Keratinocyte (primary cell): ENCODE results near the gene TLL2. TPM values are rescaled to one million over a fixed set of nuclear protein-coding genes. Genes with fewer than 3 reads are reported as not detected.

Experiments used
- DNase-seq: peaks from one replicate; pipeline ENCODE4 v3.0.0-alpha.2; 2011; ENCODE audit warnings: low read depth, missing footprints, low spot score
- FAIRE-seq: peaks from 2 replicates; lab custom pipeline; 2011; peaks lifted over from hg19 to GRCh38; lab: Jason Lieb, UNC
- H2AFZ ChIP-seq: 2 replicates; pipeline ENCODE4 v1.6.0; 2012; ENCODE audit warnings: low read length, control low read depth, inconsistent platforms; ENCODE audit not compliant: control insufficient read depth
- H3K27ac ChIP-seq: 2 replicates; pipeline ENCODE4 v1.5.1; 2011; ENCODE audit warnings: low read length; ENCODE audit not compliant: control insufficient read depth, insufficient read depth
- H3K27me3 ChIP-seq: 3 replicates; pipeline ENCODE4 v1.6.0; 2011; ENCODE audit warnings: low read length; ENCODE audit not compliant: control insufficient read depth, insufficient read depth; ENCODE audit errors: extremely low read depth
- H3K36me3 ChIP-seq, 2 experiments: 2 replicates in 1 of 2; 3 replicates in 1 of 2; pipeline ENCODE4 v1.5.1; 2011; ENCODE audit warnings: low read length in 2 of 2, mild to moderate bottlenecking in 1 of 2; ENCODE audit not compliant: control insufficient read depth in 2 of 2, insufficient read depth in 2 of 2; ENCODE audit errors: extremely low read depth in 1 of 2
- H3K4me1 ChIP-seq: 3 replicates; pipeline ENCODE4 v1.5.1; 2011; ENCODE audit warnings: low read length; ENCODE audit not compliant: control insufficient read depth, insufficient read depth; ENCODE audit errors: extremely low read depth
- H3K4me2 ChIP-seq: 3 replicates; pipeline ENCODE4 v1.6.0; 2011; ENCODE audit warnings: low read depth, low read length; ENCODE audit not compliant: control insufficient read depth, insufficient read depth; ENCODE audit errors: extremely low read depth
- H3K4me3 ChIP-seq, 3 experiments: fragments of 200-600 bp in 1 of 3; sonication (generic) in 1 of 3; 2 replicates in 2 of 3; 3 replicates in 1 of 3; pipeline ENCODE4 v1.5.1; 2011 to 2016; ENCODE audit warnings: low read length in 3 of 3, mild to moderate bottlenecking in 3 of 3, control low read depth in 2 of 3, inconsistent platforms in 1 of 3, low read depth in 1 of 3, mixed read lengths in 1 of 3, mixed run types in 1 of 3, moderate library complexity in 1 of 3; ENCODE audit not compliant: control insufficient read depth in 2 of 3, insufficient read depth in 2 of 3; ENCODE audit errors: extremely low read depth in 1 of 3
- H3K79me2 ChIP-seq: 2 replicates; pipeline ENCODE4 v1.6.0; 2012; ENCODE audit warnings: low read length; ENCODE audit not compliant: control insufficient read depth, insufficient read depth
- H3K9ac ChIP-seq: 3 replicates; pipeline ENCODE4 v1.6.0; 2011; ENCODE audit warnings: low read length; ENCODE audit not compliant: control insufficient read depth, insufficient read depth; ENCODE audit errors: extremely low read depth
- H3K9me1 ChIP-seq: 3 replicates; pipeline ENCODE4 v1.6.0; 2011; ENCODE audit warnings: low read length; ENCODE audit not compliant: control insufficient read depth, insufficient read depth; ENCODE audit errors: extremely low read depth
- H3K9me3 ChIP-seq: 2 replicates; pipeline ENCODE4 v1.5.1; 2012; ENCODE audit warnings: low read depth, low read length; ENCODE audit not compliant: control insufficient read depth
- H4K20me1 ChIP-seq: 3 replicates; pipeline ENCODE4 v1.6.0; 2011; ENCODE audit warnings: low read length; ENCODE audit not compliant: control insufficient read depth, insufficient read depth; ENCODE audit errors: extremely low read depth
- CTCF ChIP-seq, 3 experiments: IDR thresholded peaks in 1 of 3; conservative IDR thresholded peaks in 1 of 3; optimal IDR thresholded peaks in 1 of 3; 2 replicates in 2 of 3; 3 replicates in 1 of 3; pipeline versions ENCODE3 to v1.5.1; 2011; ENCODE audit warnings: low read length in 3 of 3, mild to moderate bottlenecking in 3 of 3, moderate library complexity in 2 of 3, control low read depth in 1 of 3, inconsistent platforms in 1 of 3; ENCODE audit not compliant: insufficient read depth in 2 of 3; ENCODE audit errors: extremely low read depth in 1 of 3
- EZH2 ChIP-seq: IDR thresholded peaks from one replicate; pipeline ENCODE4 v1.6.1; 2012; ENCODE audit warnings: inconsistent platforms, mild to moderate bottlenecking, low read length, moderate library complexity
- dilution Hi-C: fragments of 300-500 bp; cut with MboI; formaldehyde crosslinking; loops from one replicate; pipeline ENCODE4 v1.7.0; 2020; ENCODE audit warnings: low sequenced_read_pairs; ENCODE audit not compliant: extremely low pct_ligation_motif_present
- polyA plus RNA-seq, 5 experiments: library from polyadenylated mRNA; depleted of rRNA in 3 of 5; stranded (reverse) in 3 of 5; stranded (forward) in 1 of 5; unstranded in 1 of 5; fragments of >200 nt; gene quantifications; 1 replicate in 1 of 5; 2 replicates in 3 of 5; 3 replicates in 1 of 5; pipeline versions ENCODE4 v1.2.1 to v1.2.3, GENCODE V29; 2011 to 2012; ENCODE audit warnings: missing spikeins in 2 of 5, low read depth in 1 of 5, low replicate concordance in 1 of 5

The TLL2 gene
- polyA plus RNA-seq, 1 donor (not counting 4 experiments of a cell fraction or from before 2014, with no cell fraction given) = 0.83 TPM

- H3K27me3 ChIP-seq = peaks cover 3% of the 10 kb centered on the region
- H3K4me3 ChIP-seq = no peak overlapping the region
- H3K9me1 ChIP-seq = no peaks in the 10 kb centered on the region
- H3K9ac ChIP-seq = no peak overlapping the region
- no peaks in the 10 kb centered on the region for H3K4me1 ChIP-seq
- DNase-seq (no peak), FAIRE-seq (no peak)
- H3K36me3 ChIP-seq = no peaks in the 10 kb centered on the region
- H3K27ac ChIP-seq = no peak overlapping the region
- no peaks in the 10 kb centered on the region for H3K79me2 ChIP-seq
- H4K20me1 ChIP-seq = no peaks in the 10 kb centered on the region
- TF ChIP-seq CTCF (optimal IDR thresholded peaks at IDR 0.05 in 1 of 3, IDR thresholded peaks at IDR 0.05 in 1 of 3, conservative IDR thresholded peaks at IDR 0.05 in 1 of 3; ENCODE audit: extremely low read depth in 1 of 3, insufficient read depth in 2 of 3, low read length in 3 of 3) (no peak), EZH2 (no peak)
- dilution Hi-C loops = no loop called here
- no peak overlapping the region for H2AFZ ChIP-seq
- H3K9me3 ChIP-seq = no peaks in the 10 kb centered on the region
- H3K4me2 ChIP-seq = no peak overlapping the region
Observed at GRCh38 chr10:96448558-96448957, 65.2 kb downstream of the TLL2 start.

GRCh38 chr10:96448021-96448457 lies 65.7 kb downstream of the TLL2 start:
- Histone ChIP-seq H4K20me1 (no peaks in the 10 kb centered on the region), H3K79me2 (no peaks in the 10 kb centered on the region), H3K9me3 (no peaks in the 10 kb centered on the region), H3K4me2 (no peak overlapping the region), H2AFZ (no peak overlapping the region), H3K27ac (no peak overlapping the region), H3K36me3 (no peaks in the 10 kb centered on the region), H3K4me1 (no peaks in the 10 kb centered on the region), H3K9me1 (no peaks in the 10 kb centered on the region), H3K27me3 (peaks cover 3% of the 10 kb centered on the region), H3K9ac (no peak overlapping the region), H3K4me3 (no peak overlapping the region)
- TF ChIP-seq CTCF (optimal IDR thresholded peaks at IDR 0.05 in 1 of 3, IDR thresholded peaks at IDR 0.05 in 1 of 3, conservative IDR thresholded peaks at IDR 0.05 in 1 of 3; ENCODE audit: extremely low read depth in 1 of 3, insufficient read depth in 2 of 3, low read length in 3 of 3) (no peak), EZH2 (no peak)
- DNase-seq (no peak), FAIRE-seq (no peak)
- dilution Hi-C loops = no loop called here
